WTC11 (cell line): Measurements from ENCODE around the gene AGO3. TPM values are rescaled to one million over a fixed set of nuclear protein-coding genes. Genes with fewer than 3 reads are reported as not detected.
A peak's percentile ranks its signal among the peaks of the same experiment; 100 is the strongest.

ENCODE experiments used
- ATAC-seq: fragments of 200-7000 bp; cut with Tn5 transposase; 2 replicates; pipeline ENCODE4 v1.10.0; 2021; ENCODE audit warnings: mild to moderate bottlenecking, moderate library complexity
- CTCF ChIA-PET: fragments of 300-600 bp; sonication (Branson Sonifier 250); formaldehyde crosslinking; loops from one replicate; lab custom pipeline; 2021; ENCODE audit warnings: antibody characterized with exemption; lab: Charles Lee
- POLR2A ChIA-PET: fragments of 350-600 bp; sonication (Branson Sonifier 250); formaldehyde crosslinking; loops from one replicate; lab custom pipeline; 2021; ENCODE audit warnings: antibody characterized with exemption; lab: Charles Lee
- DNase-seq: peaks from one replicate; pipeline ENCODE4 v3.0.0; 2021; ENCODE audit warnings: low spot score
- H3K27ac Mint-ChIP-seq: 2 replicates; pipeline ENCODE4 v1.8.0; 2021; ENCODE audit warnings: mixed read lengths
- H3K27me3 Mint-ChIP-seq: 2 replicates; pipeline ENCODE4 v1.8.0; 2021; ENCODE audit warnings: low read depth, mild to moderate bottlenecking, moderate library complexity, mixed read lengths
- H3K36me3 Mint-ChIP-seq: 2 replicates; pipeline ENCODE4 v1.8.0; 2021; ENCODE audit warnings: mixed read lengths
- H3K4me1 Mint-ChIP-seq: 2 replicates; pipeline ENCODE4 v1.8.0; 2022; ENCODE audit warnings: mixed read lengths
- H3K4me3 Mint-ChIP-seq: 2 replicates; pipeline ENCODE4 v1.8.0; 2021; ENCODE audit warnings: mild to moderate bottlenecking, moderate library complexity, mixed read lengths
- H3K9me3 Mint-ChIP-seq: 2 replicates; pipeline ENCODE4 v1.8.0; 2021; ENCODE audit warnings: mixed read lengths
- AFF4 ChIP-seq: sonication (generic); formaldehyde crosslinking; IDR thresholded peaks from 2 replicates; pipeline ENCODE4 v1.8.1; 2023; ENCODE audit warnings: mild to moderate bottlenecking, missing genetic modification reagents, borderline replicate concordance
- CREM ChIP-seq: sonication (generic); formaldehyde crosslinking; IDR thresholded peaks from 2 replicates; pipeline ENCODE4 v1.8.1; 2022; ENCODE audit warnings: mild to moderate bottlenecking, missing genetic modification reagents, moderate library complexity
- ELF4 ChIP-seq: sonication (generic); formaldehyde crosslinking; IDR thresholded peaks from 2 replicates; pipeline ENCODE4 v1.8.1; 2022; ENCODE audit warnings: low read depth, mild to moderate bottlenecking, moderate library complexity, missing genetic modification reagents
- FOXK1 ChIP-seq: sonication (generic); formaldehyde crosslinking; IDR thresholded peaks from 2 replicates; pipeline ENCODE4 v1.8.0; 2022; ENCODE audit warnings: mild to moderate bottlenecking, moderate library complexity, missing genetic modification reagents
- IRF2 ChIP-seq: sonication (generic); formaldehyde crosslinking; IDR thresholded peaks from 2 replicates; pipeline ENCODE4 v1.8.0; 2022; ENCODE audit warnings: low read depth, missing genetic modification reagents, borderline replicate concordance
- MXD4 ChIP-seq: fragments of 250-450 bp; sonication (Bioruptor Pico); IDR thresholded peaks from 2 replicates; pipeline ENCODE4 v1.8.0; 2021; ENCODE audit warnings: mild to moderate bottlenecking, moderate library complexity, borderline replicate concordance
- RORB ChIP-seq: fragments of 250-450 bp; sonication (Bioruptor Pico); IDR thresholded peaks from 2 replicates; pipeline ENCODE4 v1.9.0; 2021; ENCODE audit warnings: mild to moderate bottlenecking
- SMAD4 ChIP-seq: sonication (generic); formaldehyde crosslinking; IDR thresholded peaks from 2 replicates; pipeline ENCODE4 v1.8.0; 2022; ENCODE audit warnings: mild to moderate bottlenecking, missing genetic modification reagents
- STAT6 ChIP-seq: sonication (generic); formaldehyde crosslinking; conservative IDR thresholded peaks from 2 replicates; pipeline ENCODE4 v1.8.1; 2023; ENCODE audit warnings: mild to moderate bottlenecking, low read depth, missing genetic modification reagents, moderate library complexity
- TEAD4 ChIP-seq: sonication (generic); formaldehyde crosslinking; IDR thresholded peaks from 2 replicates; pipeline ENCODE4 v1.8.0; 2022; ENCODE audit warnings: mild to moderate bottlenecking, missing genetic modification reagents
- TP53 ChIP-seq: sonication (generic); formaldehyde crosslinking; IDR thresholded peaks from 2 replicates; pipeline ENCODE4 v1.8.1; 2023; ENCODE audit warnings: mild to moderate bottlenecking, missing genetic modification reagents
- USF1 ChIP-seq: sonication (generic); formaldehyde crosslinking; IDR thresholded peaks from 2 replicates; pipeline ENCODE4 v1.8.0; 2022; ENCODE audit warnings: mild to moderate bottlenecking, missing genetic modification reagents
- ZNF121 ChIP-seq: sonication (generic); formaldehyde crosslinking; IDR thresholded peaks from 2 replicates; pipeline ENCODE4 v1.8.0; 2023; ENCODE audit warnings: missing genetic modification reagents
- ZNF263 ChIP-seq: sonication (generic); formaldehyde crosslinking; IDR thresholded peaks from 2 replicates; pipeline ENCODE4 v1.8.1; 2022; ENCODE audit warnings: low read depth, mild to moderate bottlenecking, moderate library complexity, missing genetic modification reagents
- ZNF396 ChIP-seq: fragments of 250-450 bp; sonication (Bioruptor Pico); IDR thresholded peaks from 2 replicates; pipeline ENCODE4 v1.8.0; 2021; ENCODE audit warnings: mild to moderate bottlenecking, moderate library complexity, borderline replicate concordance
- ZNF512 ChIP-seq: sonication (generic); formaldehyde crosslinking; IDR thresholded peaks from 2 replicates; pipeline ENCODE4 v1.8.1; 2022; ENCODE audit warnings: missing genetic modification reagents, borderline replicate concordance
- ZNF671 ChIP-seq: fragments of 250-450 bp; sonication (Bioruptor Pico); IDR thresholded peaks from 2 replicates; pipeline ENCODE4 v1.8.0; 2021; ENCODE audit warnings: mild to moderate bottlenecking
- total RNA-seq: library from RNA; stranded (reverse); gene quantifications from 3 replicates; pipeline ENCODE4 v1.2.3, GENCODE V29; 2021
- TF ChIP-seq, protein P1 (sequence below): fragments of 250-450 bp; sonication (Bioruptor Pico); IDR thresholded peaks from 2 replicates; pipeline ENCODE4 v1.9.0; 2021; ENCODE audit warnings: mild to moderate bottlenecking, borderline replicate concordance

Gene AGO3
- total RNA-seq, 1 experiment from 2014 or later: 26.8 TPM

- TF ChIP-seq USF1 (CRISPR knock-in tag): no peak
- TF ChIP-seq ELF4 (CRISPR knock-in tag): no peak
- TF ChIP-seq ZNF121 (CRISPR knock-in tag): no peak
- no peak for TF ChIP-seq SMAD4 (CRISPR knock-in tag)
- TF ChIP-seq, protein P1, sequence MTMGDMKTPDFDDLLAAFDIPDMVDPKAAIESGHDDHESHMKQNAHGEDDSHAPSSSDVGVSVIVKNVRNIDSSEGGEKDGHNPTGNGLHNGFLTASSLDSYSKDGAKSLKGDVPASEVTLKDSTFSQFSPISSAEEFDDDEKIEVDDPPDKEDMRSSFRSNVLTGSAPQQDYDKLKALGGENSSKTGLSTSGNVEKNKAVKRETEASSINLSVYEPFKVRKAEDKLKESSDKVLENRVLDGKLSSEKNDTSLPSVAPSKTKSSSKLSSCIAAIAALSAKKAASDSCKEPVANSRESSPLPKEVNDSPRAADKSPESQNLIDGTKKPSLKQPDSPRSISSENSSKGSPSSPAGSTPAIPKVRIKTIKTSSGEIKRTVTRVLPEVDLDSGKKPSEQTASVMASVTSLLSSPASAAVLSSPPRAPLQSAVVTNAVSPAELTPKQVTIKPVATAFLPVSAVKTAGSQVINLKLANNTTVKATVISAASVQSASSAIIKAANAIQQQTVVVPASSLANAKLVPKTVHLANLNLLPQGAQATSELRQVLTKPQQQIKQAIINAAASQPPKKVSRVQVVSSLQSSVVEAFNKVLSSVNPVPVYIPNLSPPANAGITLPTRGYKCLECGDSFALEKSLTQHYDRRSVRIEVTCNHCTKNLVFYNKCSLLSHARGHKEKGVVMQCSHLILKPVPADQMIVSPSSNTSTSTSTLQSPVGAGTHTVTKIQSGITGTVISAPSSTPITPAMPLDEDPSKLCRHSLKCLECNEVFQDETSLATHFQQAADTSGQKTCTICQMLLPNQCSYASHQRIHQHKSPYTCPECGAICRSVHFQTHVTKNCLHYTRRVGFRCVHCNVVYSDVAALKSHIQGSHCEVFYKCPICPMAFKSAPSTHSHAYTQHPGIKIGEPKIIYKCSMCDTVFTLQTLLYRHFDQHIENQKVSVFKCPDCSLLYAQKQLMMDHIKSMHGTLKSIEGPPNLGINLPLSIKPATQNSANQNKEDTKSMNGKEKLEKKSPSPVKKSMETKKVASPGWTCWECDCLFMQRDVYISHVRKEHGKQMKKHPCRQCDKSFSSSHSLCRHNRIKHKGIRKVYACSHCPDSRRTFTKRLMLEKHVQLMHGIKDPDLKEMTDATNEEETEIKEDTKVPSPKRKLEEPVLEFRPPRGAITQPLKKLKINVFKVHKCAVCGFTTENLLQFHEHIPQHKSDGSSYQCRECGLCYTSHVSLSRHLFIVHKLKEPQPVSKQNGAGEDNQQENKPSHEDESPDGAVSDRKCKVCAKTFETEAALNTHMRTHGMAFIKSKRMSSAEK (CRISPR knock-in tag): no peak
- no peak for TF ChIP-seq CREM (CRISPR knock-in tag)
- no peak for TF ChIP-seq ZNF263 (CRISPR knock-in tag)
Measured at GRCh38 chr1:35901235-35901634, 29.7 kb upstream of the AGO3 start (continued).

GRCh38 chr1:35902671-35903070 lies 28.2 kb upstream of the AGO3 start:
- Mint-ChIP-seq H3K36me3 (peaks cover 86% of the 10 kb centered on the region), H3K4me3 (no peak overlapping the region), H3K4me1 (no peaks in the 10 kb centered on the region), H3K27me3 (no peaks in the 10 kb centered on the region), H3K9me3 (no peaks in the 10 kb centered on the region; the same call in 1 of the 2 replicates), H3K27ac (peak overlapping the region; percentile 36; the same call in 1 of the 2 replicates)
- TF ChIP-seq ZNF671 (no peak), ZNF512 (no peak)
- no peak for ATAC-seq
- DNase-seq: no peak
- ChIA-PET POLR2A (no interaction called here), CTCF (interaction anchor here (0.7 kb wide), 1 partner anchor 17 kb away, joined by 3 read pairs; no protein-coding TSS in a partner anchor)

DNA sequence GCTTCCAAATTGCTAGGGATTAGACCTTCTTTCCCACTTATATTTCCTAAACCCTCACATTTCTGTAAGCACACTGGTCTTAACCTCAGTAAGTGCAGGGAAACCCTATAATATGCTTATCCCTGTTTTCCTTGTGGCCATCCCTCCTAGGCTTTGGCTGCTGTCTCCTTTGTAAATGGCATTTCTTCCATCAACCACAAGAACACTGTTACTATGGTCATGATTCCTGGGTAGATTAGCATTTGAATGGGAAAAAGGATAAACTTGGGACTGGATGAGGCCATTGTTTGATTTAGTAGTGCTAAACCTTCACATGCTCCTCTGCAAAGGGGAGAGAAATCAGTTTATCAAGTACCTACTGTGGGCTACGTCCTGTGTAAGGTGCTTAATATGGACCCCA lies 16.2 kb upstream of the AGO3 start:
- peaks cover 84% of the 10 kb centered on the region for H3K36me3 Mint-ChIP-seq
- no peaks in the 10 kb centered on the region for H3K27me3 Mint-ChIP-seq
- H3K4me1 Mint-ChIP-seq: no peaks in the 10 kb centered on the region
- no peak overlapping the region for H3K27ac Mint-ChIP-seq
- POLR2A ChIA-PET: no interaction called here
- DNase-seq (no peak), ATAC-seq (no peak)
- H3K9me3 Mint-ChIP-seq: no peaks in the 10 kb centered on the region
- no peak overlapping the region for H3K4me3 Mint-ChIP-seq
- CTCF ChIA-PET: no interaction called here
- no peak for TF ChIP-seq STAT6 (CRISPR knock-in tag)
- TF ChIP-seq MXD4 (CRISPR knock-in tag): no peak
- no peak for TF ChIP-seq IRF2 (CRISPR knock-in tag)
- TF ChIP-seq TP53 (CRISPR knock-in tag): no peak
- TF ChIP-seq RORB (CRISPR knock-in tag): no peak
- TF ChIP-seq ZNF396 (CRISPR knock-in tag): no peak
- no peak for TF ChIP-seq ZNF671
- TF ChIP-seq TEAD4 (CRISPR knock-in tag): no peak
- TF ChIP-seq AFF4 (CRISPR knock-in tag): no peak
- no peak for TF ChIP-seq FOXK1 (CRISPR knock-in tag)
- TF ChIP-seq, all 79 proteins: peak for 0
